GM12891 (cell line): ENCODE data around the gene CFB.

Source experiments
- DNase-seq: peaks from one replicate; pipeline ENCODE4 v3.0.0; 2011; ENCODE audit warnings: low spot score; ENCODE audit not compliant: insufficient read length
- FAIRE-seq: peaks from 2 replicates; lab custom pipeline; 2011; peaks lifted over from hg19 to GRCh38; lab: Jason Lieb, UNC
- PAX5 ChIP-seq: IDR thresholded peaks from 2 replicates; pipeline ENCODE4 v1.6.1; 2011; ENCODE audit warnings: low read length, moderate library complexity, mild to moderate bottlenecking; ENCODE audit not compliant: insufficient read depth, severe bottlenecking
- POLR2A ChIP-seq: IDR thresholded peaks from 2 replicates; pipeline ENCODE4 v1.6.1; 2011; ENCODE audit warnings: low read depth, low read length, control low read depth
- POLR2AphosphoS5 ChIP-seq: IDR thresholded peaks from 2 replicates; pipeline ENCODE4 v1.6.1; 2011; ENCODE audit warnings: low read depth, low read length, control low read depth
- POU2F2 ChIP-seq: IDR thresholded peaks from 2 replicates; pipeline ENCODE4 v1.6.1; 2011; ENCODE audit warnings: low read depth, mild to moderate bottlenecking, control low read depth, low read length, moderate library complexity
- SPI1 ChIP-seq: IDR thresholded peaks from 2 replicates; pipeline ENCODE4 v1.6.1; 2011; ENCODE audit warnings: low read depth, low read length, control low read depth
- TAF1 ChIP-seq: IDR thresholded peaks from 2 replicates; pipeline ENCODE4 v1.6.1; 2011; ENCODE audit warnings: low read depth, low read length, control low read depth

Gene CFB

DNA sequence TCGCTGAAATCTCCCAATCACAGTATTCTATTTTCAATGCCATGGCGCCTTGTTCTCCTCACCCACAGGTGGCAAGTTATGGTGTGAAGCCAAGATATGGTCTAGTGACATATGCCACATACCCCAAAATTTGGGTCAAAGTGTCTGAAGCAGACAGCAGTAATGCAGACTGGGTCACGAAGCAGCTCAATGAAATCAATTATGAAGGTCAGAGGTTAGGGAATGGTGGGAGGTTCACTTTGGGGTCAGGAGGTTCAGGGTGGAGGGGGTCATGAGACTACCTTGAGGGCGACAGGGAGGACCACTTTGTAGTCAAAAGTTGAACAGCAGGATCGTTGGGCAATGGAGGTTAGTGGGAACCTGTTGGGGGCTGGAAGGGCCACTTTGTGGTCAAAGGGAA is 2.4 kb downstream of the CFB start:
- DNase-seq = no peak
- TF ChIP-seq POU2F2 = no peak
- no peak for TF ChIP-seq PAX5
- FAIRE-seq = no peak

- DNase-seq (no peak), FAIRE-seq (no peak)
- no peak for TF ChIP-seq POLR2AphosphoS5
Observed at GRCh38 chr6:31948753-31949413, 3.0 kb downstream of the CFB start.

GRCh38 chr6:31949926-31950548 is 4.1 kb downstream of the CFB start:
- FAIRE-seq (no peak), DNase-seq (no peak)

DNA sequence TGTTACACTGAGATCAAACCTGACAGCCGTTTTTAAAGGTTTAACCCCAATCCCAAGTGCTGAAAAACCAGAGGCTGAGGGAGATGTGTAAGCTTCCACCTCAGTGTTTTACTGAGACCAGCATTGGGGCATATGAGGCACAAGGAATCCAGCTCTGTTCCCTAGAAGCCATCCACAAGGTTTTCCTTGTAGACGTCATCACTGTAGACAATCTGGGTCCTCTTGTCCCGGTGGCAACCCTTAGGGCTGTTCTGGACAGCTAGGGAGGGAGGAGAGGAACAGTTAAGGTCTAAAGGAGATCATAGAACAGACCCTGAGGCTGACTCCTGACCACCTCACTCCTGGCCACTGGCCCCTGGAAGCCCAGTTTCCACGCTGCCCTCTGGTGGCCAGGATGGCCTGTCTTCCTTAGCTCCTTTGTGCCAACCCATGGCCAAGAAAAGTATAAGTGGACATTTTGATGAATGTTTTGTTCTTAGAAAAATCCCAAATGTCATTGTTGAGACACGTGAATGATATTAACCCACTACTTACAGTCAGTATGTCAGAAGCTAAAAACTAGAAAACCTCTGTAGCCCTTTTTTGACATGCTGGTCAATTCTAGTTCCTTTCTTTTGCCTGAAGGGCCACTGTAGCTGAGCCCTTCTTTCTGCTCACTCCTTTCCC is 6.4 kb downstream of the CFB start:
- DNase-seq (no peak), FAIRE-seq (no peak)
- TF ChIP-seq POLR2AphosphoS5 (no peak), PAX5 (no peak), SPI1 (no peak), POU2F2 (no peak), POLR2A (no peak), TAF1 (no peak)

More at GRCh38 chr6:31949926-31950548, 4.1 kb downstream of the CFB start:
- TF ChIP-seq POLR2A (no peak), POU2F2 (no peak), PAX5 (no peak), SPI1 (no peak), POLR2AphosphoS5 (no peak), TAF1 (no peak)

DNA sequence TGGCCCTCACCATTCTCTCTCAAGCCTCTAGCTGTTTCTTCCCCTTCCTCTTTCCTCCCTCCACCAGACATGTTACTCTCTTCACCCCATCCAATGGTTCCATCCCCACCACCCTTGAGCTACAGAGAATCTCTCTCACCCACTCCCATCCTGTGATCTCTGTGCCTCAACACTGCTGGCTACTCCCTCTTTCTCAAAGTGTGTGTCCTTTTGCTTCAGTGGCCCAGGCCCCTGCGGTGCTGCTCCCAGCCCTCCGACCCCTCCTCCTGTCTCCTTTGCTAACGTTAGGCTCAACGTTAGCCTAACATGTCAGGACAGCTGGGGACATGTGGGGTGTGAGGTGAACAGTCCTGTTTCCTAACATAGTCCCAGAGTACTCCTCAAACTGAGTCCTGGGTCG is 7.0 kb downstream of the CFB start:
- DNase-seq (no peak), FAIRE-seq (no peak)
- TF ChIP-seq TAF1 (no peak), POLR2A (no peak), PAX5 (no peak), POU2F2 (no peak), POLR2AphosphoS5 (no peak)

- no peak for DNase-seq
- FAIRE-seq = no peak
- TF ChIP-seq TAF1 = no peak
- no peak for TF ChIP-seq POLR2A
- no peak for TF ChIP-seq POLR2AphosphoS5
- no peak for TF ChIP-seq PAX5
- no peak for TF ChIP-seq SPI1
Observed at GRCh38 chr6:31954511-31954910, 8.6 kb downstream of the CFB start.

DNA sequence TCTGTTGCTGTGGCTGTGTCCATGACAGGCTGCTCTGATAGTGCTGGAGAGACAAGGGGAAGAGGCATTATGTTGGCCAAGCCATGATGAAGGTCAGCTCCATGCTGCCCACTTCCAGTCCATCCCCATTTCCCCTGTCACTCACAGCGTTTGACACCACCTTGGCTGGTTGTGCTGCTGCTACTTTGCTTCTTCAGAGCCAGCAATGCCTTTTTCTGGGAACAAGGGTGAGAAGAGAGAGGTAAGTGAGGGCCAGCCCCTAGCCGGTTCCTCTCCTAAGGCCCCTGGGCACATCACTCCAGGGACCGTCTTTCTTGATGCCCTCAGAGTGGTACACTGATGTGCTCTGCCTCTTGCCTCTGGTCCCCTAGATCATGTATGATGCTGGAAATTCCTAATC is 10.9 kb downstream of the CFB start:
- FAIRE-seq = no peak
- no peak for TF ChIP-seq POU2F2
- no peak for TF ChIP-seq PAX5
- no peak for TF ChIP-seq POLR2AphosphoS5
- TF ChIP-seq POLR2A = no peak
- no peak for TF ChIP-seq TAF1
- TF ChIP-seq SPI1 = no peak
- DNase-seq = no peak

- no peak for FAIRE-seq
- no peak for DNase-seq
- no peak for TF ChIP-seq POLR2A
- no peak for TF ChIP-seq POLR2AphosphoS5
- TF ChIP-seq POU2F2 = no peak
- TF ChIP-seq PAX5 = no peak
- no peak for TF ChIP-seq SPI1
- TF ChIP-seq TAF1 = no peak
Observed at GRCh38 chr6:31958412-31958740, 12.5 kb downstream of the CFB start.

DNA sequence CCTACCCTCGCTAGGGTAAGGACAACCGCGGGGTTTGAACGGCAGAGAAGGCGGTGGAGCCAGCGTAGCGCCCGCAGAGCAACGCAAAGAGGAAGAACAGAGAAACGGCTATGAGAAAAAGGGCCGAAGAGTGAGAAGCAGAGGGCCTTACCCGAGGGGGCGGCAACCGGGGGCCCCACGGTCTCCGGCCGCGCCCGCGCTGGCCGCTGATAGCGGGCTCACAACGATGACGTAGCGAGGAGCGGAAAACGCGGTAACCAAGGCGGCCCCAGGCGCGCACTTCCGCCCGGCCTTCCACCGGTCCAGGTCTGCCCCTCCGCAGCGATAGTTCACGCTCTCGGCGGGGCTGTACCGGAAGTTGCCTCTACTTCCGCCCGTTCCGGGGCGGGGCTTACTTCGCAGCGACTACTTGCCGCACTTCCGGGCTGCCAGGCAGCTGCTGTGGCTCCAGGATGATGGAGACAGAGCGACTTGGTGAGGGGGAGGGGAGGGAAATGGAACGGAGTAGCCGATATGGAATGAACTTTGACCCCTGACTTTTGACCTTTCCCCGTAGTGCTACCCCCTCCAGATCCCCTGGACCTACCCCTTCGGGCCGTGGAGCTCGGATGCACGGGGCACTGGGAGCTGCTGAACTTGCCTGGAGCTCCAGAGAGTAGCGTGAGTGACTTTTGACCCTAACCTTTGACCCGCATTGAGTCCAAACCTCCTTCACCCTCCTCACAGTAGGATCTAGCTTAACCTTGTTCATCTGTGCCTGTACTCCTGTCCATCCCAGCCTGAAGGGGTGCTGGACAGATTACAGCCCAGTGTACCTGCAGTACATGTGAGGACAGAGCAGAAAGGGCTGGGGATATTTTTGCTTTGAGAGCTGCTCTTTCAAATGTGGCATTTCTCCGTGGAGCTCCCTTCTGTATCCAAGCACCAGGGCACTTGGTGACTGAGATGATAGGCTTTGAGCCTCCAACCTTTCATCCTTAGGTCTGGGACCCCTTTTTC is 13.1 kb downstream of the CFB start, which contains the start of the genes NELFE and SKIC2:
TSS of gene NELFE (minus strand) at position 231 of the 999 bp plus-strand sequence. CDS start 525 bp downstream, outside the sequence.
TSS of gene SKIC2 (plus strand) at position 435 of the 999 bp plus-strand sequence. CDS start at position 453, 18 bp downstream.
- FAIRE-seq = peak; percentile 99
- TF ChIP-seq PAX5 (no peak), POLR2AphosphoS5 (peak; percentile 91), POLR2A (peak; percentile 83), TAF1 (peak; percentile 99), SPI1 (peak; percentile 62), POU2F2 (peak; percentile 71)
- DNase-seq = peak; percentile 100
